CD14-positive monocyte (primary cell): ENCODE results near the gene ATP10D. TPM values are rescaled to one million over a fixed set of nuclear protein-coding genes. Genes with fewer than 3 reads are reported as not detected.
"Not testable (repeated sequence)": the region's sequence is repeated elsewhere in the genome, so short reads cannot be mapped to it uniquely, and the experiment has no call there.

Source experiments
- DNase-seq, 3 donors: peaks; one replicate each; pipeline ENCODE4 v3.0.0-alpha.2; 2011 to 2022
- H2AFZ ChIP-seq: 2 replicates; pipeline ENCODE4 v1.6.0; 2012; ENCODE audit warnings: mild to moderate bottlenecking, low read depth, low read length, inconsistent platforms; ENCODE audit not compliant: insufficient read depth, poor library complexity, severe bottlenecking
- H3K27ac ChIP-seq, 2 donors: 1 replicate in 1 of 2; 2 replicates in 1 of 2; pipeline ENCODE4 v1.5.1; 2012 to 2013; ENCODE audit warnings: low read length in 2 of 2, control low read depth in 1 of 2, inconsistent platforms in 1 of 2, low read depth in 1 of 2, mild to moderate bottlenecking in 1 of 2
- H3K27me3 ChIP-seq, 2 donors: one replicate each; pipeline versions ENCODE4 v1.6.0 to v1.6.1; 2011 to 2013; ENCODE audit warnings: low read length in 2 of 2; ENCODE audit not compliant: control insufficient read depth in 2 of 2, insufficient read depth in 2 of 2
- H3K36me3 ChIP-seq, 2 donors: replicated peaks in 1 of 2; 1 replicate in 1 of 2; 2 replicates in 1 of 2; pipeline versions ENCODE4 v1.5.1 to v1.6.1; 2012 to 2013; ENCODE audit warnings: low read length in 2 of 2, control low read depth in 1 of 2, inconsistent platforms in 1 of 2, mild to moderate bottlenecking in 1 of 2; ENCODE audit not compliant: insufficient read depth in 2 of 2, control insufficient read depth in 1 of 2
- H3K4me1 ChIP-seq, 2 donors: 1 replicate in 1 of 2; 2 replicates in 1 of 2; pipeline versions ENCODE4 v1.5.1 to v1.6.1; 2012 to 2013; ENCODE audit warnings: low read length in 2 of 2, control low read depth in 1 of 2, inconsistent platforms in 1 of 2, mild to moderate bottlenecking in 1 of 2, moderate library complexity in 1 of 2; ENCODE audit not compliant: insufficient read depth in 2 of 2, control insufficient read depth in 1 of 2
- H3K4me2 ChIP-seq: replicated peaks from 2 replicates; pipeline ENCODE3; 2012; ENCODE audit warnings: low read length, moderate library complexity, mild to moderate bottlenecking; ENCODE audit not compliant: poor library complexity, severe bottlenecking; ENCODE audit errors: extremely low read depth
- H3K4me3 ChIP-seq, 3 experiments: fragments of 200-600 bp in 1 of 3; sonication (generic) in 1 of 3; replicated peaks in 1 of 3; 1 replicate in 2 of 3; 2 replicates in 1 of 3; pipeline ENCODE4 v1.5.1; 2011 to 2013; ENCODE audit warnings: low read length in 3 of 3, mild to moderate bottlenecking in 3 of 3, control low read depth in 2 of 3, low read depth in 2 of 3, inconsistent platforms in 1 of 3, moderate library complexity in 1 of 3
- H3K79me2 ChIP-seq: 2 replicates; pipeline ENCODE4 v1.6.0; 2012; ENCODE audit warnings: mild to moderate bottlenecking, control low read depth, inconsistent platforms, low read length, moderate library complexity; ENCODE audit not compliant: insufficient read depth
- H3K9ac ChIP-seq: 2 replicates; pipeline ENCODE4 v1.6.0; 2017; ENCODE audit warnings: low read length, mild to moderate bottlenecking; ENCODE audit not compliant: insufficient read depth, poor library complexity, severe bottlenecking
- H3K9me3 ChIP-seq, 2 donors: replicated peaks in 1 of 2; 1 replicate in 1 of 2; 2 replicates in 1 of 2; pipeline versions ENCODE4 v1.5.1 to v1.6.1; 2012 to 2013; ENCODE audit warnings: low read length in 2 of 2, control low read depth in 1 of 2; ENCODE audit not compliant: control insufficient read depth in 1 of 2, insufficient read depth in 1 of 2
- H4K20me1 ChIP-seq: 2 replicates; pipeline ENCODE4 v1.6.0; 2012; ENCODE audit warnings: mild to moderate bottlenecking, low read length, control low read depth, moderate library complexity; ENCODE audit not compliant: insufficient read depth
- H3K27ac Mint-ChIP-seq, 7 donors: one replicate each; pipeline ENCODE4 v1.8.0; 2020; ENCODE audit warnings: mild to moderate bottlenecking in 7 of 7, mixed read lengths in 7 of 7, moderate library complexity in 6 of 7, inconsistent platforms in 2 of 7
- H3K27me3 Mint-ChIP-seq, 3 donors: one replicate each; pipeline ENCODE4 v1.8.0; 2021 to 2022; ENCODE audit warnings: low read depth in 3 of 3, mild to moderate bottlenecking in 3 of 3, mixed read lengths in 3 of 3, moderate library complexity in 3 of 3, inconsistent platforms in 1 of 3
- H3K36me3 Mint-ChIP-seq, 2 donors: one replicate each; pipeline ENCODE4 v1.8.0; 2020; ENCODE audit warnings: mixed read lengths in 2 of 2, inconsistent platforms in 1 of 2, mild to moderate bottlenecking in 1 of 2
- H3K4me1 Mint-ChIP-seq: one replicate; pipeline ENCODE4 v1.8.0; 2020; ENCODE audit warnings: mild to moderate bottlenecking, mixed read lengths
- H3K4me3 Mint-ChIP-seq, 2 donors: one replicate each; pipeline ENCODE4 v1.8.0; 2020; ENCODE audit warnings: mild to moderate bottlenecking in 2 of 2, mixed read lengths in 2 of 2, moderate library complexity in 1 of 2
- H3K9me3 Mint-ChIP-seq, 7 donors: one replicate each; pipeline ENCODE4 v1.8.0; 2020 to 2022; ENCODE audit warnings: mixed read lengths in 7 of 7, mild to moderate bottlenecking in 6 of 7, moderate library complexity in 6 of 7, inconsistent platforms in 2 of 7
- CTCF ChIP-seq: fragments of 200-600 bp; IDR thresholded peaks from one replicate; pipeline ENCODE4 v1.8.0; 2022; ENCODE audit warnings: antibody characterized with exemption, mild to moderate bottlenecking
- WGBS: methylation state at CpG from one replicate; pipeline ENCODE4 v1.1.5; 2013; ENCODE audit warnings: missing lambda C conversion rate; ENCODE audit not compliant: insufficient coverage; 5-methylcytosine and 5-hydroxymethylcytosine counted together
- intact Hi-C, 2 donors: fragments of 100-400 bp; cut with micrococcal nuclease; formaldehyde crosslinking; loops; one replicate each; pipeline versions ENCODE4 v1.15.0 to v1.15.1; 2023
- polyA plus RNA-seq, 3 donors: library from polyadenylated mRNA; depleted of rRNA in 1 of 3; unstranded in 2 of 3; stranded (reverse) in 1 of 3; fragments of 300-500 nt in 2 of 3; fragments of >200 nt in 1 of 3; fragmentation: Illumina TruSeq in 2 of 3; gene quantifications; 1 replicate in 2 of 3; 2 replicates in 1 of 3; pipeline ENCODE4 v1.2.3, GENCODE V29; 2012 to 2021

ATP10D gene
- polyA plus RNA-seq, 3 donors = 8.4 to 16.9 (median 14.1) TPM

- peaks cover 58 to 74% of the 10 kb centered on the region in 2 donors for H3K36me3 Mint-ChIP-seq
- Histone ChIP-seq H4K20me1 (no peaks in the 10 kb centered on the region), H3K9me3 (no peaks in the 10 kb centered on the region), H3K36me3 (peaks cover 66 to 82% of the 10 kb centered on the region in 2 donors), H3K4me1 (no peaks in the 10 kb centered on the region), H2AFZ (no peak overlapping the region), H3K4me2 (no peak overlapping the region), H3K9ac (no peak overlapping the region), H3K27me3 (no peaks in the 10 kb centered on the region), H3K27ac (no peak overlapping the region), H3K4me3 (no peak overlapping the region), H3K79me2 (no peaks in the 10 kb centered on the region)
- no peaks in the 10 kb centered on the region for H3K27me3 Mint-ChIP-seq
- H3K27ac Mint-ChIP-seq = no peak overlapping the region
- WGBS = no CpG with 5 or more reads among the region's 2 CpGs
- H3K4me1 Mint-ChIP-seq = no peaks in the 10 kb centered on the region
- H3K4me3 Mint-ChIP-seq = no peak overlapping the region
- intact Hi-C loops = no loop called here
- no peak for DNase-seq
- no peak for TF ChIP-seq CTCF
- H3K9me3 Mint-ChIP-seq = no peaks in the 10 kb centered on the region
Observed at GRCh38 chr4:47543331-47543730, 58.3 kb downstream of the ATP10D start.

GRCh38 chr4:47550357-47550756 lies 65.3 kb downstream of the ATP10D start:
- H3K4me3 ChIP-seq, H3K9ac ChIP-seq, H3K4me3 Mint-ChIP-seq, H3K4me1 ChIP-seq, DNase-seq, H3K79me2 ChIP-seq, H3K9me3 Mint-ChIP-seq, H3K4me1 Mint-ChIP-seq, H2AFZ ChIP-seq, H3K4me2 ChIP-seq, H4K20me1 ChIP-seq, H3K27ac Mint-ChIP-seq, H3K27ac ChIP-seq, intact Hi-C loops, H3K9me3 ChIP-seq, H3K27me3 Mint-ChIP-seq, H3K27me3 ChIP-seq: not testable (repeated sequence)
- H3K36me3 ChIP-seq = peaks cover 61 to 98% of the 10 kb centered on the region in 2 donors
- peaks cover 71 to 81% of the 10 kb centered on the region in 2 donors for H3K36me3 Mint-ChIP-seq
- 100% methylated on average over 7 of the region's 7 CpGs for WGBS
